K562 (cell line): ENCODE measurements around the gene CRADD. TPM values are rescaled to one million over a fixed set of nuclear protein-coding genes. Genes with fewer than 3 reads are reported as not detected.
A peak's percentile ranks its signal among the peaks of the same experiment; 100 is the strongest.

ENCODE experiments used
- ADNP ChIP-seq: fragments of 200-800 bp; sonication (Bioruptor generic); IDR thresholded peaks from 2 replicates; pipeline ENCODE4 v1.6.1; 2016; ENCODE audit warnings: missing genetic modification characterization, missing compliant biosample characterization
- ELF1 ChIP-seq: fragments of 200-800 bp; sonication (Bioruptor generic); IDR thresholded peaks from 2 replicates; pipeline ENCODE4 v1.6.1; 2016; ENCODE audit warnings: missing genetic modification characterization, missing compliant biosample characterization
- RBM22 ChIP-seq: fragments of 200-400 bp; formaldehyde crosslinking; IDR thresholded peaks from 2 replicates; pipeline ENCODE4 v1.6.1; 2018; ENCODE audit warnings: low read length, low read depth; ENCODE audit not compliant: poor library complexity, severe bottlenecking
- RBM25 ChIP-seq: fragments of 200-400 bp; formaldehyde crosslinking; IDR thresholded peaks from 2 replicates; pipeline ENCODE4 v1.6.1; 2018; ENCODE audit warnings: low read length, low read depth, moderate library complexity; ENCODE audit not compliant: severe bottlenecking
- SREBF2 ChIP-seq: sonication (generic); formaldehyde crosslinking; IDR thresholded peaks from 2 replicates; pipeline ENCODE4 v1.4.0; 2020; ENCODE audit warnings: mild to moderate bottlenecking, missing genetic modification reagents
- THRB ChIP-seq: fragments of 450-650 bp; formaldehyde crosslinking; conservative IDR thresholded peaks from 2 replicates; pipeline ENCODE4 v1.4.0; 2022; ENCODE audit warnings: mild to moderate bottlenecking, missing genetic modification characterization
- ZNF3 ChIP-seq: fragments of 250-450 bp; sonication (Bioruptor Pico); IDR thresholded peaks from 2 replicates; pipeline ENCODE4 v1.5.0; 2021; ENCODE audit warnings: mild to moderate bottlenecking, moderate library complexity
- ZNF644 ChIP-seq: fragments of 200-800 bp; sonication (Bioruptor generic); IDR thresholded peaks from 2 replicates; pipeline ENCODE4 v1.6.1; 2016; ENCODE audit warnings: low read depth, missing genetic modification characterization, missing compliant biosample characterization
- polyA plus RNA-seq, 8 experiments: library from polyadenylated mRNA; depleted of rRNA in 4 of 8; stranded (reverse) in 5 of 8; unstranded in 3 of 8; fragments of >200 nt; fragmentation: Nextera tagmentation in 2 of 8; fragmentation: Illumina TruSeq in 1 of 8; extraction: Ambion mirVana in 2 of 8; extraction: Trizol in 1 of 8; gene quantifications; 2 replicates each; pipeline versions ENCODE4 v1.2.1 to v1.2.3, GENCODE V29; 2011 to 2014; ENCODE audit warnings: inconsistent platforms in 1 of 8, missing spikeins in 1 of 8
- total RNA-seq, 7 experiments: library from RNA; depleted of rRNA in 6 of 7; stranded (reverse); fragments of >200 nt in 6 of 7; fragmentation: Illumina TruSeq in 2 of 7; extraction: Trizol in 2 of 7; gene quantifications; 2 replicates each; pipeline versions ENCODE4 v1.2.1 to v1.2.3, GENCODE V29; 2011 to 2021; ENCODE audit warnings: low replicate concordance in 1 of 7
- TF ChIP-seq, protein P1 (sequence below): fragments of 450-650 bp; IDR thresholded peaks from 2 replicates; pipeline ENCODE4 v1.6.1; 2016
- TF ChIP-seq, protein P2 (sequence below): IDR thresholded peaks from 2 replicates; pipeline ENCODE4 v1.6.1; 2012; ENCODE audit warnings: low read depth, low read length, improper control_type of control experiment, borderline replicate concordance

CRADD gene
- total and polyA plus RNA-seq, 9 of the 15 experiments (the other 6 are each of a cell fraction or from before 2014, with no cell fraction given) = 20.5 to 41.1 (median 25.9) TPM

- TF ChIP-seq RBM25 (peak; percentile 93), ELF1 (tag) (no peak), RBM22 (no peak), ZNF3 (no peak), SREBF2 (no peak), ZNF644 (tag) (no peak), THRB (no peak), ADNP (0 out of 2 replicates have a peak, but pooled peaks have one; percentile 13)
- TF ChIP-seq, protein P1, sequence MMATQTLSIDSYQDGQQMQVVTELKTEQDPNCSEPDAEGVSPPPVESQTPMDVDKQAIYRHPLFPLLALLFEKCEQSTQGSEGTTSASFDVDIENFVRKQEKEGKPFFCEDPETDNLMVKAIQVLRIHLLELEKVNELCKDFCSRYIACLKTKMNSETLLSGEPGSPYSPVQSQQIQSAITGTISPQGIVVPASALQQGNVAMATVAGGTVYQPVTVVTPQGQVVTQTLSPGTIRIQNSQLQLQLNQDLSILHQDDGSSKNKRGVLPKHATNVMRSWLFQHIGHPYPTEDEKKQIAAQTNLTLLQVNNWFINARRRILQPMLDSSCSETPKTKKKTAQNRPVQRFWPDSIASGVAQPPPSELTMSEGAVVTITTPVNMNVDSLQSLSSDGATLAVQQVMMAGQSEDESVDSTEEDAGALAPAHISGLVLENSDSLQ = 0 out of 2 replicates have a peak, but pooled peaks have one; percentile 3
- TF ChIP-seq, protein P2, sequence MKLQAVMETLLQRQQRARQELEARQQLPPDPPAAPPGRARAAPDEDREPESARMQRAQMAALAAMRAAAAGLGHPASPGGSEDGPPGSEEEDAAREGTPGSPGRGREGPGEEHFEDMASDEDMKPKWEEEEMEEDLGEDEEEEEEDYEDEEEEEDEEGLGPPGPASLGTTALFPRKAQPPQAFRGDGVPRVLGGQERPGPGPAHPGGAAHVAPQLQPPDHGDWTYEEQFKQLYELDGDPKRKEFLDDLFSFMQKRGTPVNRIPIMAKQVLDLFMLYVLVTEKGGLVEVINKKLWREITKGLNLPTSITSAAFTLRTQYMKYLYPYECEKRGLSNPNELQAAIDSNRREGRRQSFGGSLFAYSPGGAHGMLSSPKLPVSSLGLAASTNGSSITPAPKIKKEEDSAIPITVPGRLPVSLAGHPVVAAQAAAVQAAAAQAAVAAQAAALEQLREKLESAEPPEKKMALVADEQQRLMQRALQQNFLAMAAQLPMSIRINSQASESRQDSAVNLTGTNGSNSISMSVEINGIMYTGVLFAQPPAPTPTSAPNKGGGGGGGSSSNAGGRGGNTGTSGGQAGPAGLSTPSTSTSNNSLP = no peak
Observed at GRCh38 chr12:93848523-93849101, 171.4 kb downstream of the CRADD start (continued).
